ENCODE data around the gene SLC30A7. TPM values are rescaled to one million over a fixed set of nuclear protein-coding genes. Genes with fewer than 3 reads are reported as not detected.
A peak's percentile ranks its signal among the peaks of the same experiment; 100 is the strongest.
"Not testable (repeated sequence)": the region's sequence is repeated elsewhere in the genome, so short reads cannot be mapped to it uniquely, and the experiment has no call there.

SLC30A7 gene
- polyA plus RNA-seq, 3 donors, result 16.0 to 17.3 (median 17.0) TPM

GRCh38 chr1:100889007-100889406 lies 6.9 kb upstream of the SLC30A7 start:
- DNase-seq (ENCODE audit: low read depth in 3 of 3, low spot score in 2 of 3), result not testable (repeated sequence)

- DNase-seq (ENCODE audit: low read depth in 3 of 3, low spot score in 2 of 3), result not testable (repeated sequence)
These were observed 5.9 kb upstream of the SLC30A7 start for GRCh38 chr1:100889869-100890482.

- DNase-seq (ENCODE audit: low read depth in 3 of 3, low spot score in 2 of 3), result no peak
These were observed 4.5 kb upstream of the SLC30A7 start for GRCh38 chr1:100891380-100891779.

- no peak for DNase-seq (ENCODE audit: low read depth in 3 of 3, low spot score in 2 of 3)
These were observed 3.3 kb upstream of the SLC30A7 start for GRCh38 chr1:100892554-100892953.

- no peak for DNase-seq (ENCODE audit: low read depth in 3 of 3, low spot score in 2 of 3)
These were observed 2.2 kb upstream of the SLC30A7 start for GRCh38 chr1:100893718-100894117.

- peak; percentile 83 to 90 (median 87) for DNase-seq (ENCODE audit: low read depth in 3 of 3, low spot score in 2 of 3)
These were observed 1.0 kb upstream of the SLC30A7 start, which contains the start of gene EXTL2 for GRCh38 chr1:100894603-100895539. Gene EXTL2 (minus strand): TSS chr1:100894842. CDS start chr1:100888757, 6,085 bp downstream.

GRCh38 chr1:100896481-100896982 lies 642 bp downstream of the SLC30A7 start:
- peak in 2 of 3 donors; percentile 13 to 24 for DNase-seq (ENCODE audit: low read depth in 3 of 3, low spot score in 2 of 3)

GRCh38 chr1:100902365-100902764 lies 6.5 kb downstream of the SLC30A7 start:
- no peak for DNase-seq (ENCODE audit: low read depth in 3 of 3, low spot score in 2 of 3)

- DNase-seq (ENCODE audit: low read depth in 3 of 3, low spot score in 2 of 3), result no peak
These were observed 7.9 kb downstream of the SLC30A7 start for GRCh38 chr1:100903777-100904176.

GRCh38 chr1:100904528-100904927 lies 8.6 kb downstream of the SLC30A7 start:
- no peak for DNase-seq (ENCODE audit: low read depth in 3 of 3, low spot score in 2 of 3)

GRCh38 chr1:100905181-100905580 lies 9.3 kb downstream of the SLC30A7 start:
- DNase-seq (ENCODE audit: low read depth in 3 of 3, low spot score in 2 of 3), result no peak

GRCh38 chr1:100907887-100908286 lies 12.0 kb downstream of the SLC30A7 start:
- DNase-seq (ENCODE audit: low read depth in 3 of 3, low spot score in 2 of 3), result no peak

- no peak for DNase-seq (ENCODE audit: low read depth in 3 of 3, low spot score in 2 of 3)
These were observed 13.1 kb downstream of the SLC30A7 start for GRCh38 chr1:100909018-100909417.

GRCh38 chr1:100912019-100912418 lies 16.1 kb downstream of the SLC30A7 start:
- no peak for DNase-seq (ENCODE audit: low read depth in 3 of 3, low spot score in 2 of 3)

GRCh38 chr1:100921110-100921706 lies 25.3 kb downstream of the SLC30A7 start:
- DNase-seq (ENCODE audit: low read depth in 3 of 3, low spot score in 2 of 3), result peak; percentile 17 to 40 (median 33)

GRCh38 chr1:100924212-100924611 lies 28.3 kb downstream of the SLC30A7 start:
- no peak for DNase-seq (ENCODE audit: low read depth in 3 of 3, low spot score in 2 of 3)

- no peak for DNase-seq (ENCODE audit: low read depth in 3 of 3, low spot score in 2 of 3)
These were observed 29.1 kb downstream of the SLC30A7 start for GRCh38 chr1:100924991-100925390.

- no peak for DNase-seq (ENCODE audit: low read depth in 3 of 3, low spot score in 2 of 3)
These were observed 30.4 kb downstream of the SLC30A7 start for GRCh38 chr1:100926240-100926639.

- no peak for DNase-seq (ENCODE audit: low read depth in 3 of 3, low spot score in 2 of 3)
These were observed 31.4 kb downstream of the SLC30A7 start for GRCh38 chr1:100927276-100927675.

- no peak for DNase-seq (ENCODE audit: low read depth in 3 of 3, low spot score in 2 of 3)
These were observed 32.2 kb downstream of the SLC30A7 start for GRCh38 chr1:100928128-100928527.

GRCh38 chr1:100930494-100930893 lies 34.6 kb downstream of the SLC30A7 start:
- DNase-seq (ENCODE audit: low read depth in 3 of 3, low spot score in 2 of 3), result no peak
